Colonic mucosa (tissue), 4 donors: ENCODE results near the gene SFMBT2. TPM values are rescaled to one million over a fixed set of nuclear protein-coding genes. Genes with fewer than 3 reads are reported as not detected.

Source experiments
- DNase-seq: peaks from one replicate; pipeline ENCODE4 v3.0.0-alpha.2; 2020
- H3K27ac ChIP-seq: fragments of 200-600 bp; one replicate; pipeline ENCODE4 v1.8.0; 2021
- H3K27me3 ChIP-seq: fragments of 200-600 bp; one replicate; pipeline ENCODE4 v1.8.0; 2021
- H3K36me3 ChIP-seq: fragments of 200-600 bp; one replicate; pipeline ENCODE4 v1.8.0; 2021
- H3K4me1 ChIP-seq: fragments of 200-600 bp; one replicate; pipeline ENCODE4 v1.8.0; 2021; ENCODE audit warnings: mild to moderate bottlenecking
- H3K4me3 ChIP-seq: fragments of 200-600 bp; one replicate; pipeline ENCODE4 v1.8.0; 2021
- H3K9ac ChIP-seq, 2 donors: one replicate each; pipeline ENCODE4 v1.7.0; 2013; ENCODE audit warnings: control low read depth in 2 of 2, low read depth in 2 of 2, low read length in 2 of 2
- H3K9me3 ChIP-seq: fragments of 200-600 bp; one replicate; pipeline ENCODE4 v1.8.0; 2021
- CTCF ChIP-seq: fragments of 200-600 bp; IDR thresholded peaks from one replicate; pipeline ENCODE4 v1.8.0; 2022; ENCODE audit warnings: antibody characterized with exemption, mild to moderate bottlenecking
- intact Hi-C: fragments of 100-400 bp; cut with DNase I; formaldehyde crosslinking; loops from one replicate; pipeline ENCODE4 v1.14.1; 2022
- total RNA-seq, 2 donors: library from RNA; stranded (reverse); fragmentation: NEBNext Ultra II Directional in 1 of 2; extraction: Animal tissue kit (Norgen Biotek cat#: 25700) in 1 of 2; gene quantifications; one replicate each; pipeline ENCODE4 v1.2.1, GENCODE V29; 2021
- donor health status: healthy.
- donor health status: DM: no; HTN: no; CAD: no.
- donor health status: DM: no; HTN: no; CAD: no.

Gene SFMBT2
- total RNA-seq, 2 donors from 2014 or later, result 2.3 to 3.5 TPM

- no peak for TF ChIP-seq CTCF
- DNase-seq, result no peak
- Histone ChIP-seq H3K4me1 (no peaks in the 10 kb centered on the region), H3K27ac (no peak overlapping the region), H3K9me3 (no peaks in the 10 kb centered on the region), H3K4me3 (no peak overlapping the region), H3K9ac (no peak overlapping the region), H3K36me3 (no peaks in the 10 kb centered on the region), H3K27me3 (no peaks in the 10 kb centered on the region)
- intact Hi-C loops, result no loop called here
These were observed 122.7 kb downstream of the SFMBT2 start for GRCh38 chr10:7288060-7288690.

- Histone ChIP-seq H3K9ac (no peak overlapping the region), H3K4me3 (no peak overlapping the region), H3K27ac (no peak overlapping the region), H3K4me1 (no peaks in the 10 kb centered on the region), H3K36me3 (no peaks in the 10 kb centered on the region), H3K27me3 (no peaks in the 10 kb centered on the region), H3K9me3 (no peaks in the 10 kb centered on the region)
- intact Hi-C loops, result no loop called here
- no peak for DNase-seq
- TF ChIP-seq CTCF, result no peak
These were observed 123.5 kb downstream of the SFMBT2 start for GRCh38 chr10:7287377-7287776.

- intact Hi-C loops, result no loop called here
- TF ChIP-seq CTCF, result no peak
- Histone ChIP-seq H3K9me3 (no peaks in the 10 kb centered on the region), H3K9ac (no peak overlapping the region), H3K27ac (no peak overlapping the region), H3K36me3 (no peaks in the 10 kb centered on the region), H3K4me1 (no peaks in the 10 kb centered on the region), H3K27me3 (no peaks in the 10 kb centered on the region), H3K4me3 (no peak overlapping the region)
- no peak for DNase-seq
These were observed 125.1 kb downstream of the SFMBT2 start for GRCh38 chr10:7285522-7286322.

- intact Hi-C loops, result no loop called here
- H3K4me1 ChIP-seq, result no peaks in the 10 kb centered on the region
- no peak overlapping the region for H3K9ac ChIP-seq
- H3K27me3 ChIP-seq, result no peaks in the 10 kb centered on the region
- no peak overlapping the region for H3K27ac ChIP-seq
- TF ChIP-seq CTCF, result no peak
- no peaks in the 10 kb centered on the region for H3K9me3 ChIP-seq
- H3K4me3 ChIP-seq, result no peak overlapping the region
- no peak for DNase-seq
- H3K36me3 ChIP-seq, result no peaks in the 10 kb centered on the region
These were observed 127.6 kb downstream of the SFMBT2 start for GRCh38 chr10:7283246-7283645.

GRCh38 chr10:7282457-7282856 lies 128.4 kb downstream of the SFMBT2 start:
- Histone ChIP-seq H3K27ac (no peak overlapping the region), H3K9me3 (no peaks in the 10 kb centered on the region), H3K27me3 (no peaks in the 10 kb centered on the region), H3K4me3 (no peak overlapping the region), H3K36me3 (no peaks in the 10 kb centered on the region), H3K4me1 (no peaks in the 10 kb centered on the region), H3K9ac (no peak overlapping the region)
- TF ChIP-seq CTCF, result no peak
- no peak for DNase-seq
- intact Hi-C loops, result no loop called here
